Testis (tissue), 3 donors: ENCODE results near the gene CAVIN2. TPM values are rescaled to one million over a fixed set of nuclear protein-coding genes. Genes with fewer than 3 reads are reported as not detected.

Experiments
- DNase-seq: peaks from one replicate; pipeline ENCODE4 v3.0.0-alpha.2; 2019
- H3K27ac ChIP-seq, 2 donors: fragments of 200-600 bp; sonication (generic); one replicate each; pipeline ENCODE4 v1.5.1; 2019
- H3K27me3 ChIP-seq: fragments of 200-600 bp; sonication (generic); one replicate; pipeline ENCODE4 v1.5.1; 2019
- H3K36me3 ChIP-seq: fragments of 200-600 bp; sonication (generic); one replicate; pipeline ENCODE4 v1.5.1; 2017; ENCODE audit warnings: low read depth; ENCODE audit errors: missing control alignments
- H3K4me1 ChIP-seq: fragments of 200-600 bp; sonication (generic); one replicate; pipeline ENCODE4 v1.5.1; 2019
- H3K4me3 ChIP-seq, 2 donors: fragments of 200-600 bp; sonication (generic); one replicate each; pipeline ENCODE4 v1.5.1; 2017 to 2019
- H3K9me3 ChIP-seq: fragments of 200-600 bp; sonication (generic); one replicate; pipeline ENCODE4 v1.5.1; 2017
- CTCF ChIP-seq, 3 experiments: fragments of 450-650 bp in 2 of 3; fragments of 200-600 bp in 1 of 3; sonication (generic) in 1 of 3; IDR thresholded peaks; one replicate each; pipeline ENCODE4 v1.5.1; 2016 to 2019; ENCODE audit warnings: antibody characterized with exemption in 3 of 3, mild to moderate bottlenecking in 2 of 3, moderate library complexity in 1 of 3
- POLR2A ChIP-seq: fragments of 450-650 bp; IDR thresholded peaks from one replicate; pipeline ENCODE4 v1.6.1; 2017; ENCODE audit warnings: antibody characterized with exemption, mild to moderate bottlenecking, moderate library complexity
- WGBS, 2 donors: methylation state at CpG; one replicate each; pipeline ENCODE4 v1.1.5; 2018; 5-methylcytosine and 5-hydroxymethylcytosine counted together
- intact Hi-C: fragments of 100-400 bp; cut with DNase I; formaldehyde crosslinking; loops from one replicate; pipeline ENCODE4 v1.15.1; 2023; ENCODE audit warnings: low total_unique reads
- polyA plus RNA-seq: library from polyadenylated mRNA; stranded (reverse); fragments of 350-450 nt; fragmentation: Illumina TruSeq; extraction: RNeasy Lipid Tissue Mini Kit (QIAGEN cat#74804); gene quantifications from one replicate; pipeline ENCODE4 v1.2.3, GENCODE V29; 2014; ENCODE audit warnings: low read depth, low replicate concordance; ENCODE audit not compliant: insufficient read depth
- total RNA-seq, 2 donors: library from RNA; depleted of rRNA; stranded (reverse); fragments of >200 nt; gene quantifications; one replicate each; pipeline ENCODE4 v1.2.3, GENCODE V29; 2016

Gene CAVIN2
- total and polyA plus RNA-seq, 3 donors from 2014 or later = 3.3 to 5.1 (median 4.1) TPM

DNA sequence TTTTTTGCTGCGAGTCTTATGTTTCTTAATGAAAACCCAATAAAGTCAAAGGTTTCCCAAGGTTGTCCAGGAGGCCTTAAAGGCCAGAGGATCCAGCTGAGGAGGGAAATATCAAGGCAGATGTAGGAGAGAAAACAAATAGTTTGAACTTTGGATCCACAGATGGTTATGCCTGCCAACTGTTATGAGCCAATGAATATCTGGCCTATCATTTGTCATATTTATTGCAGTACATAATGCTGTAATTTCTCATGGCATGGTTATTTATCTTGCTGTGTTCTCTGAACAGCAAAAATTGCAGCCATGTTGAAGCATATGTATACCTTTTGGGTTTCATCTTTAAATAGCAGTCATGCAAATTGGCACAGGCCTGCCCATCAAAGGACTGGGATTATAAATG, 38.2 kb upstream of the CAVIN2 start:
- no peak overlapping the region for H3K27ac ChIP-seq

GRCh38 chr2:191881982-191882816, 35.3 kb upstream of the CAVIN2 start:
- Histone ChIP-seq H3K36me3 (no peaks in the 10 kb centered on the region), H3K27me3 (no peaks in the 10 kb centered on the region), H3K27ac (no peak overlapping the region), H3K4me3 (peak overlapping the region; percentile 24 to 46), H3K9me3 (no peaks in the 10 kb centered on the region), H3K4me1 (no peaks in the 10 kb centered on the region)
- DNase-seq = peak; percentile 26
- intact Hi-C loops = no loop called here
- 62 to 79% methylated on average over 31 to 34 of the region's 34 CpGs for WGBS, 2 donors
- no peak for TF ChIP-seq POLR2A
- TF ChIP-seq CTCF (IDR thresholded peaks at IDR 0.05) = no peak

More for the DNA sequence above, 38.2 kb upstream of the CAVIN2 start:
- Histone ChIP-seq H3K4me1 (no peaks in the 10 kb centered on the region), H3K9me3 (no peaks in the 10 kb centered on the region), H3K36me3 (no peaks in the 10 kb centered on the region), H3K27me3 (no peaks in the 10 kb centered on the region), H3K4me3 (no peak overlapping the region)
- no peak for DNase-seq
- intact Hi-C loops = no loop called here
- TF ChIP-seq POLR2A (no peak), CTCF (IDR thresholded peaks at IDR 0.05) (no peak)
- WGBS, 2 donors = 52 to 54% methylated on average over 1 of the region's 1 CpG

- TF ChIP-seq POLR2A (no peak), CTCF (IDR thresholded peaks at IDR 0.05) (no peak)
- intact Hi-C loops = no loop called here
- Histone ChIP-seq H3K9me3 (no peaks in the 10 kb centered on the region), H3K36me3 (no peaks in the 10 kb centered on the region), H3K4me3 (no peak overlapping the region), H3K4me1 (no peaks in the 10 kb centered on the region), H3K27ac (no peak overlapping the region), H3K27me3 (no peaks in the 10 kb centered on the region)
- no peak for DNase-seq
- WGBS, 2 donors = 84 to 86% methylated on average over 2 of the region's 2 CpGs
Observed at GRCh38 chr2:191878548-191879279, 31.8 kb upstream of the CAVIN2 start.

DNA sequence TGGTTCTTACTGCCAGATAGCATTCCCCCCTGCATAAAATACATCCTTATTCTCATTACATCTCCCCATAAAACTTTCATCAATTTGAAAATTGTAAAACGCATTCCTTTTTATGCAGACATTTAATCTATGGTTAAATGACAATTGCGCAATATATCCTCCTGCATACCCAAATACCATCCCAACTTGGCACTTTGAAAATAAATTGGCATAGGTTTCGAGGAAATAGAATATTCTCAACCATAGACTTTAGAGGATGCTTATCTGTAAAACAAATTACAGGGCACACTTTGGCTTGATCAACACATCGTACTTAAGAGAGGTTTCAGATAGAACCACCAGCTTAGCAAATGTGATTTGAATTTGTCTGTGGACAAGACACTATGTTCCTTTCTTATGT, 31.0 kb upstream of the CAVIN2 start:
- H3K36me3 ChIP-seq = no peaks in the 10 kb centered on the region
- H3K4me1 ChIP-seq = no peaks in the 10 kb centered on the region
- H3K27ac ChIP-seq = no peak overlapping the region
- no peaks in the 10 kb centered on the region for H3K9me3 ChIP-seq
- H3K27me3 ChIP-seq = no peaks in the 10 kb centered on the region
- intact Hi-C loops = no loop called here
- 90 to 91% methylated on average over 4 of the region's 4 CpGs for WGBS, 2 donors
- no peak overlapping the region for H3K4me3 ChIP-seq
- no peak for TF ChIP-seq CTCF (IDR thresholded peaks at IDR 0.05)
- no peak for DNase-seq
